GM19372 (cell line): ENCODE measurements around the gene PBX3.
A peak's percentile ranks its signal among the peaks of the same experiment; 100 is the strongest.

Experiments used
- ATAC-seq: cut with Tn5 transposase; IDR thresholded peaks from one replicate; pipeline ENCODE4 v1.9.1; 2021; ENCODE audit warnings: mild to moderate bottlenecking, low read depth, moderate library complexity; ENCODE audit not compliant: unreplicated experiment

Gene PBX3

GRCh38 chr9:125747053-125747764 is at the start of gene PBX3:
Gene PBX3 (plus strand): TSS chr9:125747373.
- ATAC-seq = peak; percentile 13

DNA sequence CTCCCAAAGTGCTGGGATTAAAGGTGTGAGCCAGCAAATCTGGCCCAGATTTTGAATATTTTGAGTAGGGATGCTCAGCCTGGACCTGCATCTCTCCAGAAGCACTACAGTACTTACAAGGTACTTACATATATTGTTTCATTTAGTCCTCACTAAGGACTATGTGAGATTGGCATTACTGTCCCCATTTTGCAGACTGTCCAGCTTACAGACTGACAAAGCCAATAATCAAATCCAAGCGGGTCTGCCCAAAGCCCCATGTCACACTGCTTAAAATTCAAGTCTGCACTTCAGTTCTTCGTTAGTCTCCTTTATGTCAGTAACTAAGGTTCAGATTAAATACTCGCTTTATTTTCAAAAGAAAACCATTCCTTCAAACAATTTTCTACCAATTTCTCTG is 47.3 kb upstream of the PBX3 start:
- no peak for ATAC-seq

- ATAC-seq = peak; percentile 79
Measured at GRCh38 chr9:125700791-125701190, 46.4 kb upstream of the PBX3 start.

DNA sequence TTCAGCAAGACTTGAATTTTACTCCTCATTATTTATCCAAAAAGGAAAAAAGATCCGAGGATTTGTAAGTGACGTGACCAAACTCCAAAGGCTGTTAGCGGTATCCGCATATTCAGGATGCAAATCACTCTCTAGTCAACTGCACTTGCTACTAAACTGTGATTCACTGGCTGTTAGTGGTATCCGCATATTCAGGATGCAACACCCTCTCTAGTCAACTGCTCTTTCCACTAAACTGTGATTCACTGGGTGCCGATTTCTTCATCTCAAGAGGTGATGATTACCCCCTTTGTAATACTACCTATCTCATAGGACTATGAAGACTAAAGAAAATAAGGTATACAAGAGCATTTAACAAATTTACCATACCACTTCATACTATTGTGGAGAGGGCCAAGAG is 45.8 kb upstream of the PBX3 start:
- no peak for ATAC-seq

DNA sequence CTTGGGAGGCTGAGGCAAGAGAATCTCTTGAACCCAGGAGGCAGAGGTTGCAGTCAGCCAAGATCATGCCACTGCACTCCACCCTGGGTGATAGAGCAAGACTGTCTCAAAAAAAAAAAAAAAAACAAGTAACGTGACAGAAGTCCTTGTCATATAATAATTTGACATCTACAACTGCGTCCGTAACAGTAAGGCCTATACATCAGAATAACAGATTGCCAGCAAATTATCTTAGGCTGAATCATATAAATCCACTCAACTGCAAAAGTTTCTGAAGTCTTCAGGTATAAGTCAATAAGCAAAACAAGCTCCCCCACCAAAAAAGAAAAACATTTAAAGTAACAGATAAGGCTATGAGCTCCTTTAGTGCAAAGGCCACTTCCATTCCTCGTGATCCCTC is 43.5 kb upstream of the PBX3 start:
- no peak for ATAC-seq

GRCh38 chr9:125705893-125706292 is 41.3 kb upstream of the PBX3 start:
- ATAC-seq = no peak

- peak; percentile 98 for ATAC-seq
Measured at GRCh38 chr9:125706651-125707471, 40.3 kb upstream of the PBX3 start, which contains the start of gene MAPKAP1. Gene MAPKAP1 (minus strand): TSS chr9:125707208. CDS start chr9:125672574, 34,634 bp downstream.

- ATAC-seq = peak; percentile 20
Measured at GRCh38 chr9:125707472-125707804, 39.7 kb upstream of the PBX3 start.

GRCh38 chr9:125726456-125727132 is 20.6 kb upstream of the PBX3 start:
- no peak for ATAC-seq

DNA sequence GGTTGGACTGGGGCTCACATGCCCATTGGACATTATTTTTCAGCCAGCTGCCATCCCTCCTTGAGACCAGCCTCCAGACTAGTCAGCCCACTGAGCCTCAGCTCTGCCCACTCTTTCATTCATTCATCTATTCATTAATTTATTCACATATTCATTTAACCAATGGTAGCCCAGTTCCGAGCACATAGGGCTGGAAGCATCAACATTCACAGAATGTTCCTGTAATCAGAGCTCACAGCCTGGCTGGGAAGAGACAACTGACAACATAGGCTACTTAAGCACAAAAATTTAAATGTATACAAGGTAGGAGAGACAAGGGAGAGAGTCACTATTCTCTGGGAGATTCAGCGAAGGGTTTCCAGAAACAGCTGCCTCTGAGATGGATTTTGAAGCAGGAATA is 17.0 kb upstream of the PBX3 start:
- no peak for ATAC-seq

DNA sequence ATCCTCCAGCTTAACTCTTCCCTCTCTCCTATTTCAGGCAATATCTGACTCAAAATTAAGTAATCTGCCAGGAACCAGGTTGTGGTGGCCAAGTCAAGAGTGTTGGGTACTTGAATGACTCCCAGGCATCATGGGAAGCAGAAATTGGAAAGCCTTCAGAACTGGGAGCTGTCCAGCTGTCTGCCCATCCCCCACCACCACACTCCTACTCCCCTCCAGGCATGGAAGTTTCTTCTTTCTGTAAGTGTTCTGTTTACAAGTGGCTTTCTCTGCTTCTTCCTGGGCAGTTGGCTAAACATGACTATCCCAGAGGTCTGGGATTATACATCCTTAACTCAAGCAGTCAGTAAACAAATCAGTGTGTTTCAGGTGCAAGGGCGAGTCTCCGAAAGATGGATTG is 14.6 kb upstream of the PBX3 start:
- no peak for ATAC-seq

DNA sequence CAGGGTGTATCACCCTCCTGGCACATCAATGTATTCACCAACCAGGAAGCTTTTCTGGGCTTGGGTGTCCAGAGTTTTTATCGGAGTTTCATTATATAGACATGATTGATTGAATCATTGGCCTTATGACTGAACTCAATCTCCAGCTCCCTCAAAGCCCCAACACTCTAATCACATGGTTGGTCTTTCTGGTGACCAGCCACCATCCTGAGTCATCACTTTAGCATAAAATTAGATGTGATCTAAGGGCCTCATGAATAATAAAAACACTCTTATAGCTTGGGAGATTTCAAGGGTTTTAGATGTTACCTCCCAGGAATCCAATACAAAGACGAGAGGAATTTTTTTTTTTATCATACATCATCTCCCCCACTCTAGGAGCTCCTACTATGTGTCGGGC is 7.7 kb upstream of the PBX3 start:
- no peak for ATAC-seq

DNA sequence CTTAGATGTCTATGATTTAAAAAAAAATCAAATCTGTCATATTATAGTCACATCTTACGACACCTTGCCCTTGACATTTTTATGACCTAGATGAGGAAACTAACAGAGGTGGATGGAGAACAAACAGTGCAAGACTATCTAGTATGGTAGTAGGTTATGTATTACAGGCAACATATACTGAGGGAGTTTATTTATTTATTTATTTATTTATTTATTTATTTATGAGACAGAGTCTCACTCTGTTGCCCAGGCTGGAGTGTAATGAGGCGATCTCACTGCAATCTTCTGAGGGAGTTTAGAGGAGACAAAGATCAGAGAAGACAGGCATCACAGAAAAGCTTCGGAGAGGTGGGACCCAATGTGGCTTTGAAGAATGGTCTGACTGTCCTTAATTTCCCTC is 4.5 kb upstream of the PBX3 start:
- ATAC-seq = no peak

GRCh38 chr9:125743682-125744428 is 3.3 kb upstream of the PBX3 start:
- no peak for ATAC-seq

DNA sequence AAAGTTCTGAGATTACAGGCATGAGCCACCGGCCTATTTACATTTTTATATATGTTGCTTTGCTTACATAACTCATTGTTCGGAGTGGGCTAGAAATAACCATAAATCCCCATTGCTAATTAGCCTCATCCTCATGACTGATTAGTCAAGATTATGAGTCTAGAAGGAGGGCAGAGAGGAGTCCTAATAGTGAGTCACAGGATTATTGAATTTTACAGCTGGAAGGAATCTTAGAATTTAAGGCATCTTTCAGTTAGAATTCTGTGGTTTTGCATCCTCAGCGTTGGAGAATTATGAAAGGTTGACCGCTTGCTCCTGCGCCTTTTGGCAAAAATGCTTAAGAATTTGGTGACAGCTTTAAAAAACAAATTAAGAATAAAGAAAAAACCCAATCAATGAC is 2.6 kb upstream of the PBX3 start:
- no peak for ATAC-seq

- ATAC-seq = no peak
Measured at GRCh38 chr9:125745018-125745417, 2.2 kb upstream of the PBX3 start.

DNA sequence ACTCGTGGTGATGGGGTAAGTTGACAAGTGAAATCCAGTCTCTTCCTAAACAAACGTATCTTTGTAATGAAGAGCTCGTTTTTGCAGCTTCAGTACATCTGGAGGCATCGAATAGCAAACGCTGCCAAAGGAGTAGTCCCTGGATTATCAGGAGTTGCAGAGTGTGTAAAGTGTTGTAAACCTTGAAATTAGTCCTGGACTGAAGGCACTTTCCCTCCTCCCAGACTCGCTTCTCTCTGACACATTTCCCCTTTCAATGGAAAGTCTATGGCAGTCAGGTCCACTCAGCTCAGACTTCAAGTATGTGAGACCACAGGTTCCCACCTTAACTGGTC is 1.5 kb upstream of the PBX3 start:
- ATAC-seq = no peak

DNA sequence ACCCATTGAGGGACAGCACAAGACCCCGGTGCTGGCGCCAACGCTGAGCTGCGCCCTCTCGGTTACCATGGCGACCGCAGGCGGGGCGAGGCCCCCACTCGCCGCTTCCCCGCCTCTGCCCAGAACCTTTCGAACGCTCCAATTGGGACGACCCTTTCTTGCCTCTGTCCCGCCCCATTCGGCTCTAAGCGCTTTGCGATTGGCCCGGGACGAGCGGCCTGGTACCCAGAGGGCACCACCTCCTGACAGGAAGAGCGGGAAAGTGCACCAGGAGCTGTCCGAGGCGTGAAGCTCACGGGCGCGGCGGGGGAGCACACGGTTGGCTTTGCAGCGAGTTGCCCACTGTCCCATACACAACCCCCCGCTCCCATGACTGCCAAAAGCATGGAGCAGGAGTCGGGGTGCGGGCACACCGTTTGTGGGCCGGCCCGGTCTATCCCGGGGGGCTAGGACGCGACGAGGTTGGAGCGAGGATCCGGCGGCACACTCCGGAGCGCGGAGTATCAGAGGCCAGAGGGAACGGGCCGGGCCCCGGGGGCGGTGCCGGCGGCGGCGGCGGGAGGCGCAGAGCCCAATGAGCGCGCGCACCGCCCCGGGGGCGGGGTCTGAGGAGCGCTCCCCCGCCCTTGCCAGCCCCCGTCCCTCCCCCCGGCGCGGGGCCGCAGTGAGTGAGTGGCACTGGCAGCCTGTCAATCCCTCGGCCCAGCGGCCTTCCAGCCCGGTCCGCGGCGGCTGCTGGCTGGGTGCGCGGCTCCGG is 978 bp upstream of the PBX3 start:
- peak; percentile 58 for ATAC-seq

GRCh38 chr9:125746774-125747052 is 460 bp upstream of the PBX3 start:
- ATAC-seq = no peak

DNA sequence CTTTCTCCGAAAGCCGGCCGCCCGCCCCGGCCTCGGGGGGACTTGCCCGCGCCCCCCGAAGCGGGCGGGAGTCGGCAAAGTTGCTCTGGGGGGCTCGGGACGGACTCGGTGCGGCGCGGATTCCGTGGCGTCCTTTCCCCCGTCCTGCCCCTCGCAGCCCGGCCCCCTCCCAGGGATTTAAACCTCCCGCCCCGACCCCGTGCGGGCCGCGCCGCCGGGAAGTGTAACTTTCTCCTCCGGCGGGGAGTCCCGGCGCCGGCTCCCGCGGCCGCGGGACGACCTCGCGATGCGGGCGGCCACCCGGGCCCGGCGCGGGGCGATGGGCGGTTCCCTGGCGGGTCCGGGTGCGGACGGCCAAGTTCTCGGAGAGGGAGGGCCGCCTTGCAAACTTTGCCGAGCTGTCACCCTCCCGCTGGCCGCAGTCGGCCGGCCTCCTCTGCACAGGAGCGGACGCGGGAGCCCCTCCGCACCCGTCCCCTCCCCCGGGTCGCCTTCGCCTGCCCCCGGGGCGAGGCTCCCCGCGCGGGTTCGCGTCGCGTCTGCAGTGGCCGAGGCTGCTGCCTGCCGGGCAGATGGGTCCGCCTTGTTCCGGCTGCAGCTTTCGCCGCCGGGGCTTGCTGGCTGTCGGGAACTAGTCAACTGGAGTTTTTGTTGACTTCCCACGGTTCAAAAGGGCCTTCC is 732 bp downstream of the PBX3 start:
- ATAC-seq = no peak
